ENCODE measurements around the gene TMTC2.

The TMTC2 gene

DNA sequence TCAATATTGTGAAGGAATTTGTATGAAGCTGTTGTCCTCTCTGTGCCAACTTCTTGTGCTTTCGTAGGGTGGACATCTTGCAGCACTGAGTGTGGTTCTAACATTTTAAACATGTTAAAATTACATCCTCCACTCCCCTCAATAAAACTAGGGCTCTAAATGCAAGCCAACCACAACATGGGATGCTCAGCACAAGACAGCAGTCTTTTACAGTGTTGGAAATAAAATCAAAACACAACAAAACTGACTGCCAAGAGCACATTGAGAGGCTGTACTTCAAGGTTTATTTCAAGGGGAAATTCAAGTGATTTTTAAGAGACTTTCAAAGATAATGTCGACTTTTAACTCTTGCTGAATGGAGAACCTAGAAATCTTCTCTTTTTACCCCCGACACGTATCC is 396.9 kb downstream of the TMTC2 start:
- no peak overlapping the region for H3K9ac ChIP-seq (ENCODE audit: low read depth, low read length)
- no peaks in the 10 kb centered on the region for H3K27me3 ChIP-seq (ENCODE audit: control insufficient read depth, insufficient read depth, low read length)
- no peaks in the 10 kb centered on the region for H3K9me3 ChIP-seq (ENCODE audit: control insufficient read depth, insufficient read depth, low read length)
- peaks cover 10% of the 10 kb centered on the region for H3K4me1 ChIP-seq (ENCODE audit: control insufficient read depth, insufficient read depth, low read length)
- H3K4me3 ChIP-seq (ENCODE audit: low read depth, low read length): no peak overlapping the region
- no peaks in the 10 kb centered on the region for H3K36me3 ChIP-seq (ENCODE audit: control insufficient read depth, insufficient read depth, low read length)

- H3K36me3 ChIP-seq (ENCODE audit: control insufficient read depth, insufficient read depth, low read length): no peaks in the 10 kb centered on the region
- H3K27me3 ChIP-seq (ENCODE audit: control insufficient read depth, insufficient read depth, low read length): no peaks in the 10 kb centered on the region
- no peak overlapping the region for H3K4me3 ChIP-seq (ENCODE audit: low read depth, low read length)
- no peak overlapping the region for H3K9ac ChIP-seq (ENCODE audit: low read depth, low read length)
- no peaks in the 10 kb centered on the region for H3K9me3 ChIP-seq (ENCODE audit: control insufficient read depth, insufficient read depth, low read length)
- H3K4me1 ChIP-seq (ENCODE audit: control insufficient read depth, insufficient read depth, low read length): peaks cover 10% of the 10 kb centered on the region
These were observed 398.0 kb downstream of the TMTC2 start for GRCh38 chr12:83084516-83085234.

- Histone ChIP-seq H3K9me3 (ENCODE audit: control insufficient read depth, insufficient read depth, low read length) (no peaks in the 10 kb centered on the region), H3K4me1 (ENCODE audit: control insufficient read depth, insufficient read depth, low read length) (peaks cover 10% of the 10 kb centered on the region), H3K36me3 (ENCODE audit: control insufficient read depth, insufficient read depth, low read length) (no peaks in the 10 kb centered on the region), H3K27me3 (ENCODE audit: control insufficient read depth, insufficient read depth, low read length) (no peaks in the 10 kb centered on the region), H3K4me3 (ENCODE audit: low read depth, low read length) (no peak overlapping the region), H3K9ac (ENCODE audit: low read depth, low read length) (no peak overlapping the region)
These were observed 399.3 kb downstream of the TMTC2 start for GRCh38 chr12:83086023-83086422.

DNA sequence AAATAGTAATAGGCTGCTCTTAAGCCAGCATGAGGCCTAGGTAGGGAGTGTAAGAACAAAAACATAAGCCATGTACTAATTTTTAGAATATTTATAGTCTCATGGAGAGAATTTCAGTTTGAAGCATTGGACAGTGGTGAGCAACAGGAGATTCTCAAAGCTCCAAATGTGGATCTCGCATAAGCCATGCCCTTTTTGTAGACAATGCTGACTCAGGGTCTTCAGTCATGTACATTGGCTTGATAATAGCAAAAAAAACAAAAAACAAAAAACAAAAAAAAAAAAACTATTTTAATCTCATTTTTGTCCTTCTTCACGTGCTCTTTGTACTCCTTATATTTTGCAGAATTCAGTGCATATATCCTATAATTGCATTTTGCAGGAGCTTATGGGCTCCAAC is 402.9 kb downstream of the TMTC2 start:
- Histone ChIP-seq H3K9ac (ENCODE audit: low read depth, low read length) (no peak overlapping the region), H3K27me3 (ENCODE audit: control insufficient read depth, insufficient read depth, low read length) (no peaks in the 10 kb centered on the region), H3K36me3 (ENCODE audit: control insufficient read depth, insufficient read depth, low read length) (no peaks in the 10 kb centered on the region), H3K9me3 (ENCODE audit: control insufficient read depth, insufficient read depth, low read length) (no peaks in the 10 kb centered on the region), H3K4me3 (ENCODE audit: low read depth, low read length) (no peak overlapping the region), H3K4me1 (ENCODE audit: control insufficient read depth, insufficient read depth, low read length) (no peaks in the 10 kb centered on the region)

DNA sequence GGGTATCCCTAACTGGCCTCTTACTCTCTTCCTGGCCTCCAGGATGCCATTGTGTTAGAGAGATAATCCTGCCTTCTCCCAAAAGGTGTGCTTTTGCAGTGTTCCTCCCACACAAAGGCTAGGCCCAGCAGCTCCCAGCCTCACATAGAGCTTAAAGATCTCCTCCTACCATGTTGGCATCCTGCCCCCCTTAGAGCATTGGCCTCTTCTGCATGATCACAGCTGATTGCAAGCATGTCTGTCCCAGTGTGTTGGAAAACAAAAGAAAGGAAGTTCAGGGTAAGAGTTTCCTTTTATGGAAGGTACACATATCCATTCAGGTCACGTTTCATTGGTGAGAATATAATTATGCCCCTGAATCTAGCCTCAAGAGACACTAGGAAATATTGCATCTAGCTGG is 405.4 kb downstream of the TMTC2 start:
- H3K4me3 ChIP-seq (ENCODE audit: low read depth, low read length): no peak overlapping the region
- H3K36me3 ChIP-seq (ENCODE audit: control insufficient read depth, insufficient read depth, low read length): no peaks in the 10 kb centered on the region
- H3K9me3 ChIP-seq (ENCODE audit: control insufficient read depth, insufficient read depth, low read length): no peaks in the 10 kb centered on the region
- H3K4me1 ChIP-seq (ENCODE audit: control insufficient read depth, insufficient read depth, low read length): no peaks in the 10 kb centered on the region
- H3K9ac ChIP-seq (ENCODE audit: low read depth, low read length): no peak overlapping the region
- H3K27me3 ChIP-seq (ENCODE audit: control insufficient read depth, insufficient read depth, low read length): no peaks in the 10 kb centered on the region

GRCh38 chr12:83092606-83093005 is 405.9 kb downstream of the TMTC2 start:
- Histone ChIP-seq H3K4me3 (ENCODE audit: low read depth, low read length) (no peak overlapping the region), H3K9me3 (ENCODE audit: control insufficient read depth, insufficient read depth, low read length) (no peaks in the 10 kb centered on the region), H3K9ac (ENCODE audit: low read depth, low read length) (no peak overlapping the region), H3K4me1 (ENCODE audit: control insufficient read depth, insufficient read depth, low read length) (no peaks in the 10 kb centered on the region), H3K27me3 (ENCODE audit: control insufficient read depth, insufficient read depth, low read length) (no peaks in the 10 kb centered on the region), H3K36me3 (ENCODE audit: control insufficient read depth, insufficient read depth, low read length) (no peaks in the 10 kb centered on the region)

DNA sequence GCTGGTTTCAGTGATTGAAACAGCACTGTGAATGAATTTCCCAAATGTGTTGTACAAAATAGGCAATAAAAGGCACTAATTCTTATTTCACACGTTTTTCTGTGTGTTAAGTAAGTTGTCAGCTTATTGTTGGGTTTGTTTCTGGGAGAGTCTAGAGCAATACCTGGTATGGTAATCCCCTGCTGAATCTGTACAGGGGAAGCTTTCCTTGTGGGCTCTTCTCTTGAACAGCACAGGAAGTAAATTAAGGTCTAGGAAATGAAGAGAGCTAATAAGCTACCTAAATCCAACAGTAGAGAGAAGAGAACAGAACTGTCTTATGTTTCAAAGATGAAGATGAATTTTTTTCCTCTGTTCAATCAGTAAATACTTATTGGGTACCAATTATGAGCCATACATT is 406.7 kb downstream of the TMTC2 start:
- H3K36me3 ChIP-seq (ENCODE audit: control insufficient read depth, insufficient read depth, low read length): no peaks in the 10 kb centered on the region
- no peaks in the 10 kb centered on the region for H3K4me1 ChIP-seq (ENCODE audit: control insufficient read depth, insufficient read depth, low read length)

GRCh38 chr12:83097643-83098342 is 411.1 kb downstream of the TMTC2 start:
- no peaks in the 10 kb centered on the region for H3K4me1 ChIP-seq (ENCODE audit: control insufficient read depth, insufficient read depth, low read length)

More for the DNA sequence above, 406.7 kb downstream of the TMTC2 start:
- H3K4me3 ChIP-seq (ENCODE audit: low read depth, low read length): no peak overlapping the region
- H3K9ac ChIP-seq (ENCODE audit: low read depth, low read length): no peak overlapping the region
- no peaks in the 10 kb centered on the region for H3K27me3 ChIP-seq (ENCODE audit: control insufficient read depth, insufficient read depth, low read length)
- no peaks in the 10 kb centered on the region for H3K9me3 ChIP-seq (ENCODE audit: control insufficient read depth, insufficient read depth, low read length)

GRCh38 chr12:83099436-83099835 is 412.7 kb downstream of the TMTC2 start:
- Histone ChIP-seq H3K27me3 (ENCODE audit: control insufficient read depth, insufficient read depth, low read length) (no peaks in the 10 kb centered on the region), H3K4me3 (ENCODE audit: low read depth, low read length) (no peak overlapping the region), H3K9ac (ENCODE audit: low read depth, low read length) (no peak overlapping the region), H3K36me3 (ENCODE audit: control insufficient read depth, insufficient read depth, low read length) (no peaks in the 10 kb centered on the region), H3K4me1 (ENCODE audit: control insufficient read depth, insufficient read depth, low read length) (no peaks in the 10 kb centered on the region), H3K9me3 (ENCODE audit: control insufficient read depth, insufficient read depth, low read length) (no peaks in the 10 kb centered on the region)

More at GRCh38 chr12:83097643-83098342, 411.1 kb downstream of the TMTC2 start:
- Histone ChIP-seq H3K9ac (ENCODE audit: low read depth, low read length) (no peak overlapping the region), H3K27me3 (ENCODE audit: control insufficient read depth, insufficient read depth, low read length) (no peaks in the 10 kb centered on the region), H3K36me3 (ENCODE audit: control insufficient read depth, insufficient read depth, low read length) (no peaks in the 10 kb centered on the region), H3K9me3 (ENCODE audit: control insufficient read depth, insufficient read depth, low read length) (no peaks in the 10 kb centered on the region), H3K4me3 (ENCODE audit: low read depth, low read length) (no peak overlapping the region)

GRCh38 chr12:83102499-83102898 is 415.8 kb downstream of the TMTC2 start:
- Histone ChIP-seq H3K9me3 (ENCODE audit: control insufficient read depth, insufficient read depth, low read length) (no peaks in the 10 kb centered on the region), H3K9ac (ENCODE audit: low read depth, low read length) (no peak overlapping the region), H3K4me1 (ENCODE audit: control insufficient read depth, insufficient read depth, low read length) (no peaks in the 10 kb centered on the region), H3K4me3 (ENCODE audit: low read depth, low read length) (no peak overlapping the region), H3K36me3 (ENCODE audit: control insufficient read depth, insufficient read depth, low read length) (no peaks in the 10 kb centered on the region), H3K27me3 (ENCODE audit: control insufficient read depth, insufficient read depth, low read length) (no peaks in the 10 kb centered on the region)

- no peak overlapping the region for H3K9ac ChIP-seq (ENCODE audit: low read depth, low read length)
- H3K4me1 ChIP-seq (ENCODE audit: control insufficient read depth, insufficient read depth, low read length): no peaks in the 10 kb centered on the region
- no peaks in the 10 kb centered on the region for H3K9me3 ChIP-seq (ENCODE audit: control insufficient read depth, insufficient read depth, low read length)
- no peaks in the 10 kb centered on the region for H3K36me3 ChIP-seq (ENCODE audit: control insufficient read depth, insufficient read depth, low read length)
- no peak overlapping the region for H3K4me3 ChIP-seq (ENCODE audit: low read depth, low read length)
- no peaks in the 10 kb centered on the region for H3K27me3 ChIP-seq (ENCODE audit: control insufficient read depth, insufficient read depth, low read length)
These were observed 420.2 kb downstream of the TMTC2 start for GRCh38 chr12:83106873-83107272.

DNA sequence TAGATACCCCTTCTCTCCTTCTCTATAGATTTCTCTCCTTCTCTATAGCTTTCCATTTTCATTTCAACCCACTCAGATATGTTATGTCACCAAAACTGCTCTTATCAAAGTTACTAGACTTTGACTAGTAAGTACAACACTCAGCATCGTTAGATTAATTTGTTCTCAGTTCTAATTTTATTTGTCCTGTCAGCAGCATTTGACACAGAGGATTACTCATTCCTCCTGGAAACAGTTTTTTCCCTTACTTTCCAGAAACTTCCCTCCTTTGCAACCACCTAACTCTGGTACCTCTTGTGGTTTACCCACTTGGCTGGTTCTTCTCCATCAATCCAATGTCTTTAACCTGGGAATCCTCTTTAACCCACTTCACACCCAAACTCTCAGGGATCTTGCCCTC is 423.7 kb downstream of the TMTC2 start:
- Histone ChIP-seq H3K9me3 (ENCODE audit: control insufficient read depth, insufficient read depth, low read length) (no peaks in the 10 kb centered on the region), H3K4me1 (ENCODE audit: control insufficient read depth, insufficient read depth, low read length) (no peaks in the 10 kb centered on the region), H3K4me3 (ENCODE audit: low read depth, low read length) (no peak overlapping the region), H3K27me3 (ENCODE audit: control insufficient read depth, insufficient read depth, low read length) (no peaks in the 10 kb centered on the region), H3K9ac (ENCODE audit: low read depth, low read length) (no peak overlapping the region), H3K36me3 (ENCODE audit: control insufficient read depth, insufficient read depth, low read length) (no peaks in the 10 kb centered on the region)

Data from iPS-15b (cell line).